CD14-positive monocyte (primary cell): ENCODE measurements around the gene VPS16. TPM values are rescaled to one million over a fixed set of nuclear protein-coding genes. Genes with fewer than 3 reads are reported as not detected.

ENCODE experiments used
- DNase-seq, 3 donors: peaks; one replicate each; pipeline ENCODE4 v3.0.0-alpha.2; 2011 to 2022
- H2AFZ ChIP-seq: 2 replicates; pipeline ENCODE4 v1.6.0; 2012; ENCODE audit warnings: mild to moderate bottlenecking, low read depth, low read length, inconsistent platforms; ENCODE audit not compliant: insufficient read depth, poor library complexity, severe bottlenecking
- H3K27ac ChIP-seq, 2 donors: 1 replicate in 1 of 2; 2 replicates in 1 of 2; pipeline ENCODE4 v1.5.1; 2012 to 2013; ENCODE audit warnings: low read length in 2 of 2, control low read depth in 1 of 2, inconsistent platforms in 1 of 2, low read depth in 1 of 2, mild to moderate bottlenecking in 1 of 2
- H3K27me3 ChIP-seq, 2 donors: one replicate each; pipeline versions ENCODE4 v1.6.0 to v1.6.1; 2011 to 2013; ENCODE audit warnings: low read length in 2 of 2; ENCODE audit not compliant: control insufficient read depth in 2 of 2, insufficient read depth in 2 of 2
- H3K36me3 ChIP-seq, 2 donors: replicated peaks in 1 of 2; 1 replicate in 1 of 2; 2 replicates in 1 of 2; pipeline versions ENCODE4 v1.5.1 to v1.6.1; 2012 to 2013; ENCODE audit warnings: low read length in 2 of 2, control low read depth in 1 of 2, inconsistent platforms in 1 of 2, mild to moderate bottlenecking in 1 of 2; ENCODE audit not compliant: insufficient read depth in 2 of 2, control insufficient read depth in 1 of 2
- H3K4me1 ChIP-seq, 2 donors: 1 replicate in 1 of 2; 2 replicates in 1 of 2; pipeline versions ENCODE4 v1.5.1 to v1.6.1; 2012 to 2013; ENCODE audit warnings: low read length in 2 of 2, control low read depth in 1 of 2, inconsistent platforms in 1 of 2, mild to moderate bottlenecking in 1 of 2, moderate library complexity in 1 of 2; ENCODE audit not compliant: insufficient read depth in 2 of 2, control insufficient read depth in 1 of 2
- H3K4me2 ChIP-seq: replicated peaks from 2 replicates; pipeline ENCODE3; 2012; ENCODE audit warnings: low read length, moderate library complexity, mild to moderate bottlenecking; ENCODE audit not compliant: poor library complexity, severe bottlenecking; ENCODE audit errors: extremely low read depth
- H3K4me3 ChIP-seq, 3 experiments: fragments of 200-600 bp in 1 of 3; sonication (generic) in 1 of 3; replicated peaks in 1 of 3; 1 replicate in 2 of 3; 2 replicates in 1 of 3; pipeline ENCODE4 v1.5.1; 2011 to 2013; ENCODE audit warnings: low read length in 3 of 3, mild to moderate bottlenecking in 3 of 3, control low read depth in 2 of 3, low read depth in 2 of 3, inconsistent platforms in 1 of 3, moderate library complexity in 1 of 3
- H3K79me2 ChIP-seq: 2 replicates; pipeline ENCODE4 v1.6.0; 2012; ENCODE audit warnings: mild to moderate bottlenecking, control low read depth, inconsistent platforms, low read length, moderate library complexity; ENCODE audit not compliant: insufficient read depth
- H3K9ac ChIP-seq: 2 replicates; pipeline ENCODE4 v1.6.0; 2017; ENCODE audit warnings: low read length, mild to moderate bottlenecking; ENCODE audit not compliant: insufficient read depth, poor library complexity, severe bottlenecking
- H3K9me3 ChIP-seq, 2 donors: replicated peaks in 1 of 2; 1 replicate in 1 of 2; 2 replicates in 1 of 2; pipeline versions ENCODE4 v1.5.1 to v1.6.1; 2012 to 2013; ENCODE audit warnings: low read length in 2 of 2, control low read depth in 1 of 2; ENCODE audit not compliant: control insufficient read depth in 1 of 2, insufficient read depth in 1 of 2
- H4K20me1 ChIP-seq: 2 replicates; pipeline ENCODE4 v1.6.0; 2012; ENCODE audit warnings: mild to moderate bottlenecking, low read length, control low read depth, moderate library complexity; ENCODE audit not compliant: insufficient read depth
- H3K27ac Mint-ChIP-seq, 7 donors: one replicate each; pipeline ENCODE4 v1.8.0; 2020; ENCODE audit warnings: mild to moderate bottlenecking in 7 of 7, mixed read lengths in 7 of 7, moderate library complexity in 6 of 7, inconsistent platforms in 2 of 7
- H3K27me3 Mint-ChIP-seq, 3 donors: one replicate each; pipeline ENCODE4 v1.8.0; 2021 to 2022; ENCODE audit warnings: low read depth in 3 of 3, mild to moderate bottlenecking in 3 of 3, mixed read lengths in 3 of 3, moderate library complexity in 3 of 3, inconsistent platforms in 1 of 3
- H3K36me3 Mint-ChIP-seq, 2 donors: one replicate each; pipeline ENCODE4 v1.8.0; 2020; ENCODE audit warnings: mixed read lengths in 2 of 2, inconsistent platforms in 1 of 2, mild to moderate bottlenecking in 1 of 2
- H3K4me1 Mint-ChIP-seq: one replicate; pipeline ENCODE4 v1.8.0; 2020; ENCODE audit warnings: mild to moderate bottlenecking, mixed read lengths
- H3K4me3 Mint-ChIP-seq, 2 donors: one replicate each; pipeline ENCODE4 v1.8.0; 2020; ENCODE audit warnings: mild to moderate bottlenecking in 2 of 2, mixed read lengths in 2 of 2, moderate library complexity in 1 of 2
- H3K9me3 Mint-ChIP-seq, 7 donors: one replicate each; pipeline ENCODE4 v1.8.0; 2020 to 2022; ENCODE audit warnings: mixed read lengths in 7 of 7, mild to moderate bottlenecking in 6 of 7, moderate library complexity in 6 of 7, inconsistent platforms in 2 of 7
- WGBS: methylation state at CpG from one replicate; pipeline ENCODE4 v1.1.5; 2013; ENCODE audit warnings: missing lambda C conversion rate; ENCODE audit not compliant: insufficient coverage; 5-methylcytosine and 5-hydroxymethylcytosine counted together
- intact Hi-C, 2 donors: fragments of 100-400 bp; cut with micrococcal nuclease; formaldehyde crosslinking; loops; one replicate each; pipeline versions ENCODE4 v1.15.0 to v1.15.1; 2023
- polyA plus RNA-seq, 3 donors: library from polyadenylated mRNA; depleted of rRNA in 1 of 3; unstranded in 2 of 3; stranded (reverse) in 1 of 3; fragments of 300-500 nt in 2 of 3; fragments of >200 nt in 1 of 3; fragmentation: Illumina TruSeq in 2 of 3; gene quantifications; 1 replicate in 2 of 3; 2 replicates in 1 of 3; pipeline ENCODE4 v1.2.3, GENCODE V29; 2012 to 2021
- TF ChIP-seq, protein P1 (sequence below): fragments of 200-600 bp; IDR thresholded peaks from one replicate; pipeline ENCODE4 v1.8.0; 2022; ENCODE audit warnings: antibody characterized with exemption, mild to moderate bottlenecking

VPS16 gene
- polyA plus RNA-seq, 3 donors = 33.3 to 87.0 (median 34.5) TPM

DNA sequence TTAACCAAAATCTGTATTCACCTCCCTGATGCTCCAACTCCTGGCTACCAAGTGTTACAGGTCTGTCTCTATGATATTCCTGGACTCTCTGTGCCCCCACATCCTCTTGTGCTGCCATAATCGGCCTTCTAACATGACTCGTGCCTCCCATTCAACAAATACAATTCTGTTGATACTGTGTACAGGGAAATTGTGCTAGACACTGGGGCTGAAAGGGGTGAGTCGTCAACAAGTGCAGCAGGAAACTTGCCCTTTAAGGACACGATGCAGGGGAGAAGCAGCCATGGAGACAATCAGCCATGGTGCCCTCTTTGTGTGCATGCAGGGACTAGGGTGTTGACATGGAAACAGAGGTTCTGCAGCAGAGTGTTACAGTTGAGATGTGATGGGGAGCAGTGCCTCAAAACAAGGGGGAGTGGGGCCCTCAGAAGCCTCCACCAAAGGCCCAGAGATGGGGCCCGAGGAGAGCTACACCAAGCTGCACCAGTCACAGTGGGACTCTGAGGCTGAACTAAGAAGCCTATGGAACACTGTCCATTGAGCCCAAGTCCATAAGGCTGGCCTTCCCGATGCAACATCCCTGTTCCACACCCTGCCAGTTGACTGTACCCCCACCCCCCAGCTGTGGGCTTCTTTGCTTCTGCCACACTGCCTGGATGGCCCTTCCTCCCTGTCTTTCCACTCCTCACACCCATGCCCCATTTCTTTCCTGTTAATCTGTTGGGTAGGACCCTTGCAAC is 3.2 kb upstream of the VPS16 start:
- no peak overlapping the region for H3K4me3 ChIP-seq
- TF ChIP-seq, protein P1, sequence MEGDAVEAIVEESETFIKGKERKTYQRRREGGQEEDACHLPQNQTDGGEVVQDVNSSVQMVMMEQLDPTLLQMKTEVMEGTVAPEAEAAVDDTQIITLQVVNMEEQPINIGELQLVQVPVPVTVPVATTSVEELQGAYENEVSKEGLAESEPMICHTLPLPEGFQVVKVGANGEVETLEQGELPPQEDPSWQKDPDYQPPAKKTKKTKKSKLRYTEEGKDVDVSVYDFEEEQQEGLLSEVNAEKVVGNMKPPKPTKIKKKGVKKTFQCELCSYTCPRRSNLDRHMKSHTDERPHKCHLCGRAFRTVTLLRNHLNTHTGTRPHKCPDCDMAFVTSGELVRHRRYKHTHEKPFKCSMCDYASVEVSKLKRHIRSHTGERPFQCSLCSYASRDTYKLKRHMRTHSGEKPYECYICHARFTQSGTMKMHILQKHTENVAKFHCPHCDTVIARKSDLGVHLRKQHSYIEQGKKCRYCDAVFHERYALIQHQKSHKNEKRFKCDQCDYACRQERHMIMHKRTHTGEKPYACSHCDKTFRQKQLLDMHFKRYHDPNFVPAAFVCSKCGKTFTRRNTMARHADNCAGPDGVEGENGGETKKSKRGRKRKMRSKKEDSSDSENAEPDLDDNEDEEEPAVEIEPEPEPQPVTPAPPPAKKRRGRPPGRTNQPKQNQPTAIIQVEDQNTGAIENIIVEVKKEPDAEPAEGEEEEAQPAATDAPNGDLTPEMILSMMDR = no peak
- DNase-seq = no peak
- H3K79me2 ChIP-seq = peaks cover 16% of the 10 kb centered on the region
- H3K27me3 ChIP-seq = no peaks in the 10 kb centered on the region
- Mint-ChIP-seq H3K36me3 (peaks cover 17 to 28% of the 10 kb centered on the region in 2 donors), H3K27ac (no peak overlapping the region), H3K9me3 (no peaks in the 10 kb centered on the region), H3K4me3 (no peak overlapping the region), H3K4me1 (peaks cover 27% of the 10 kb centered on the region), H3K27me3 (peaks cover 0 to 4% (median 3%) of the 10 kb centered on the region in 3 donors)
- H2AFZ ChIP-seq = no peak overlapping the region
- H3K4me2 ChIP-seq = no peak overlapping the region
- H3K4me1 ChIP-seq = peaks cover 21 to 31% of the 10 kb centered on the region in 2 donors
- H3K27ac ChIP-seq = no peak overlapping the region
- peaks cover 0 to 20% of the 10 kb centered on the region in 2 donors for H3K36me3 ChIP-seq
- H3K9ac ChIP-seq = no peak overlapping the region
- intact Hi-C loops = no loop called here
- no peaks in the 10 kb centered on the region for H3K9me3 ChIP-seq
- no peaks in the 10 kb centered on the region for H4K20me1 ChIP-seq
- 94% methylated on average over 4 of the region's 6 CpGs for WGBS

GRCh38 chr20:2838170-2838797 is 2.3 kb upstream of the VPS16 start:
- Histone ChIP-seq H3K9me3 (no peaks in the 10 kb centered on the region), H3K4me3 (no peak overlapping the region), H4K20me1 (peaks cover 3% of the 10 kb centered on the region), H3K4me2 (no peak overlapping the region), H3K27me3 (no peaks in the 10 kb centered on the region), H2AFZ (no peak overlapping the region), H3K36me3 (peaks cover 0 to 26% of the 10 kb centered on the region in 2 donors), H3K9ac (no peak overlapping the region), H3K4me1 (peaks cover 17 to 27% of the 10 kb centered on the region in 2 donors), H3K27ac (no peak overlapping the region), H3K79me2 (peaks cover 16% of the 10 kb centered on the region)
- Mint-ChIP-seq H3K27ac (peak overlapping the region in 2 of 7 donors; percentile 26 to 49), H3K9me3 (no peaks in the 10 kb centered on the region), H3K36me3 (peaks cover 17 to 29% of the 10 kb centered on the region in 2 donors), H3K27me3 (peaks cover 0 to 4% (median 3%) of the 10 kb centered on the region in 3 donors), H3K4me3 (no peak overlapping the region), H3K4me1 (peaks cover 28% of the 10 kb centered on the region)
- no peak for DNase-seq
- WGBS = 95% methylated on average over 14 of the region's 19 CpGs
- TF ChIP-seq, protein P1 = no peak
- intact Hi-C loops = no loop called here
